K562 (cell line): ENCODE measurements around the gene KCND2.

Experiments
- EHMT2 ChIP-seq: fragments of 450-650 bp; IDR thresholded peaks from 2 replicates; pipeline ENCODE4 v1.6.1; 2018; ENCODE audit warnings: antibody characterized with exemption
- KLF16 ChIP-seq: IDR thresholded peaks from 2 replicates; pipeline ENCODE4 v1.6.1; 2016; ENCODE audit warnings: antibody characterized with exemption
- RB1 ChIP-seq: fragments of 450-650 bp; IDR thresholded peaks from 2 replicates; pipeline ENCODE4 v1.6.1; 2017; ENCODE audit warnings: low read depth, mild to moderate bottlenecking
- SNAPC5 ChIP-seq: fragments of 250-450 bp; sonication (Bioruptor Pico); IDR thresholded peaks from 2 replicates; pipeline ENCODE4 v1.8.0; 2021; ENCODE audit warnings: moderate library complexity, mild to moderate bottlenecking, inconsistent platforms

DNA sequence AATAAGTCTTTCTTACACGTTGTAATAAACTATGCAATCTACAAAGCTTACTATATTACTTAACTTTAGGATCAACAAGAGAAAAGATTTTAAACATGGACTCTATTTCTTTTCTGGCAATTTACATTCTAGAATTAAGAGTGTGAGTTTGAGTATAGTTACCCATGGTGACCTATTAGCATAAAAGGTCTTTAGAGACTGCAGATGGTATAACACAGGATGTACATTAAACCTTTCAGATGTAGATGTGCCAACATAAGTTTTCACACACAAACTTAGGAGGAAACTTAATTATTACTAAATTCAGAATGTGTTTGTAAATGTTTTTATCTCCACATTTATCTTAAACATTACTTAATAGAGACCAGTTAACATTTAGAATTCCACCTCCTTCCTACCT lies 54.1 kb downstream of the KCND2 start:
- TF ChIP-seq RB1 (no peak), EHMT2 (no peak), KLF16 (no peak), SNAPC5 (no peak)
